Activated CD4-positive, alpha-beta T cell treated with anti-CD3 and anti-CD28 coated beads for 4 hours (primary cell): ENCODE results near the gene CACNA1H.

ENCODE experiments used
- DNase-seq, 2 donors: peaks; one replicate each; pipeline ENCODE4 v3.0.0-alpha.2; 2020

Gene CACNA1H

DNA sequence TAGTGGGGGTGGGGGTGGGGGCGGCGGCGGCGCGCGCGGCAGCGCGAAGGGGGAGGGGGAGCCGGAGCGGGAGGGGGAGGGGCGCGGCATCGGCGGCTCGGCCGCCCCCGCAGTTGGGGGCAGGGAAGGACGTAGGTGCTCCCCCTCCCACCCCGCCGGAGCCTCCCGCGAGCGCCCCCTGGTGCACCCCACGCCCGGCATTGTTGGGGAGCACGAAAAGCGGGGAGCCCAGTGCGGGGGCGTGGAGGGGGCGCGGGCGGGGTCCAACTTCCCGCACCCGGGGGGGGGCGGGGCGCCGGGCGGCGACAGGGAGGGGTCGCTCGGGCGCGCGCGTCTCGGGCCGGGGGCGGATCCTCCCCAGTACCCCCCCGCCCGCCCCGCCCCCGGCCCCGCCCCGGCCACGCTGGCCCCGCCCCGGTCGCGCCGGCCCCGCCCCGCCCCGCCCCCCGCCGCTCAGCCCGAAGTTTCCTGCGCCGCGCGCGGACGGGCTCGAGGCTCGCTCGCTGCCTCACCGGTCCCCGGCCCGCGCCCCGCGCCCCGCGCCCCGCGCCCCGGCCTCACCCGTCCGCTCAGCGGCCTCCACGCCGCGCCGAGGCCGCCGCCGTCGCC lies at the start of gene CACNA1H:
CACNA1H (plus strand) TSS at position 456 of the 609 bp plus-strand sequence. CDS start 632 bp downstream, outside the sequence.
- peak; percentile 73 to 80 for DNase-seq

DNA sequence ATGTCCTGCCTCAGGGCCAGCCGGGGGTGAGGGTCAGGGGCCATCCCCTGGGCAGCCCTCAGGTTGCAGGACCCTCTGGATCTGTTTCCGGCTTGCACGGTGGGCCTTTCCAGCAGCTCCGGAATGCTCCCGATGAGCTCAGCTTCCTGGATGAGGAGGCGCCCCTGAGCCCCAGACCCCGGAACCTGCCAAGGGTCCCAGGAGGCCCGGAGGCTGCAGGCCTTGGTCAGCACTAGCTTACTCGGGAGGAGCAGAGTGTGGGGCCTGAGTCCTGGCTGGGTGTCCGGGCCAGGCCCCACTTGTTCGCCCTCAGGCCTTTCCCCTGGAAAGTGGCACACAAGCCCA lies 49.3 kb upstream of the CACNA1H start:
- DNase-seq, result no peak

DNA sequence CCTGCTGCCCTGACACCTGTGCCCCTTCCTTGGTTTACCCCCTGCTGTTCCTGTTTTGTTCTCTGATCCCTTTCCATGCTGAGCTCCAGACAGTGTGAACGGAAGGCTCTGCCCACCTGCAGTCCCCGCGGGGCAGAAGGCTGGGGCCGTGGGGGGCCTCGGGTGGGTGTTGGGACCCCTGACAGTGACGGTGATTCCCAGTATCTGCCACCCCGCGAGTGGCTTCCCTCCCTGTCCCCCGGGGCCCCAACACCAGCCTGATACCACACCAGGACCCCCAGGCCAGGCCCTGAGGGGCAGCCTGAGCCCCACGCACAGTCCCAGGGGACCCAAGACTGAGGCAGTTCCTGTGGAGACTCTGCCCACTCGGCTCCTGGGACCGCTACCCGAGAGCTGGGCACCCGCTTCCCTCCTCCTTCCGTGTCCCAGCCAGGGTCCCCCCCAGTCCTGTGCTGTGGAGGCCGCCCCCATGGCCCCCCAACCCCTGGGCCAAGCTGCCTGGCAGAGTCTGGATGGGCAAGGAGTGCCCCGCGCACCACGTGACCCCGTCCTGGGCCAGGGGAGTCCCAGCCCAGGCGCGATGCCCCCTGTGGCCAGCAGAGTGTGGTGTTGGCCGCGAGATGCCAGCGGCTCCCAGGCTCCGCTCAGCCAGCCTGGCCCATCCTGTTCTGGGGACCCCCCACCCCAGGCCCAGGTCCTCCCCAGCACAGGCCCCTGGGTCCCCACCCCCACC lies 46.9 kb upstream of the CACNA1H start:
- peak; percentile 31 to 36 for DNase-seq

DNA sequence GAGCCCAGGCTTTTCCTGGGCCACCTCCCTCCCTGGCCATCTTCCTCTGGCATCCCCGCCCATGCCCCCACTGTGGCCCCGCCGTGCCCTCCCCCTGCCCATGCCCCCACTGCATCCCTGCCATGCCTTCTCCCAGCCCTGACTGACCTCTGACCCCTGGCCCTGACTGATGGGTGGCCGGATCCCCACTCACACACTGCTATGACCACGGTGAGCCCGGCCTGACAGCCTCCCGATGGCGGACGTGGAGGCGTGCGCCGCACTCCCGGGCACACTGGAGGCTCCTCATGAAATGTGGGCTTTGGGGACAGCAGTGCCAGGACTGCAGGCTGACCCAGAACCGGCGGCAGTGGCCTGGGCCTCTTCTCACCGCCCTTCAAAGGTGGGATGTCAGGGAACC lies 46.2 kb upstream of the CACNA1H start:
- DNase-seq, result no peak

DNA sequence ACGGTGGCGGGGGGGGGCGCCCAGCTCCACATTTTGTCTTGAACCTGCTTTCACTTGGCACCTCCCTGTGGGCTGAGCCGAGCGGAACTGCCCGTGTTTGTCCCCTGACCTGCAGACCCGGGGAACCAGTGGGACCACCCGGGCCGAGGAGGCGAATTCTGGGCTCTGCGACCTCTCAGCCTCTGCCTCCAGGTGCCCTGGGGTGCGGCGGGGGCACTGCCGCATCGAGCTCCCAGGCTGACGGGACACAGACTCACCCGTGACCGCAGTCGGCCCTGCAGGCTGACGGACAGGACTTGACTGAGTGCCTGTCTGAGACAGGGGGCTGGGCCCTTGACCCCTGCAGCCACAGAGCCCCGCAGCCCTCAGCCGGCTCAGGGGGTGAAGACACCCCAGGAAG lies 45.8 kb upstream of the CACNA1H start:
- DNase-seq, result no peak

DNA sequence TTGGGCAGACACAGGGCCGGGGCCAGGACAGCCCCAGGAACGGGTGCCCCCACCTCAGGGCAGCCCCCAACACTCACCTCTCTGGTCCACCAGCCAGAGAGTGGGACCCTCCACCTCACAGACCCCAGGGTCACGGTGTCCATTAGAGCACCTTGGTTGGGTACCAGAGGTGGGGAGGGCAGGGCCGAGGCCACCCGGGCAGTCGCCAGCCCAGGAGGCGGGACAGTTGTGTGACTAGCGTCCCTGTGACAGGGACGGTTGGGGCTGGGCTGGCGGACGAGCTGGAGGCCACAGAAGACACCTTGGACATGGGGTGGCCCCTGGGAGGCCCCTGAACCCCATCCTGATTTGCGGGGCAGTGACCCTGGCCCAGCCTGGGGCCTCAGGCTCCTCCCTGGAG lies 45.2 kb upstream of the CACNA1H start:
- DNase-seq, result no peak

DNA sequence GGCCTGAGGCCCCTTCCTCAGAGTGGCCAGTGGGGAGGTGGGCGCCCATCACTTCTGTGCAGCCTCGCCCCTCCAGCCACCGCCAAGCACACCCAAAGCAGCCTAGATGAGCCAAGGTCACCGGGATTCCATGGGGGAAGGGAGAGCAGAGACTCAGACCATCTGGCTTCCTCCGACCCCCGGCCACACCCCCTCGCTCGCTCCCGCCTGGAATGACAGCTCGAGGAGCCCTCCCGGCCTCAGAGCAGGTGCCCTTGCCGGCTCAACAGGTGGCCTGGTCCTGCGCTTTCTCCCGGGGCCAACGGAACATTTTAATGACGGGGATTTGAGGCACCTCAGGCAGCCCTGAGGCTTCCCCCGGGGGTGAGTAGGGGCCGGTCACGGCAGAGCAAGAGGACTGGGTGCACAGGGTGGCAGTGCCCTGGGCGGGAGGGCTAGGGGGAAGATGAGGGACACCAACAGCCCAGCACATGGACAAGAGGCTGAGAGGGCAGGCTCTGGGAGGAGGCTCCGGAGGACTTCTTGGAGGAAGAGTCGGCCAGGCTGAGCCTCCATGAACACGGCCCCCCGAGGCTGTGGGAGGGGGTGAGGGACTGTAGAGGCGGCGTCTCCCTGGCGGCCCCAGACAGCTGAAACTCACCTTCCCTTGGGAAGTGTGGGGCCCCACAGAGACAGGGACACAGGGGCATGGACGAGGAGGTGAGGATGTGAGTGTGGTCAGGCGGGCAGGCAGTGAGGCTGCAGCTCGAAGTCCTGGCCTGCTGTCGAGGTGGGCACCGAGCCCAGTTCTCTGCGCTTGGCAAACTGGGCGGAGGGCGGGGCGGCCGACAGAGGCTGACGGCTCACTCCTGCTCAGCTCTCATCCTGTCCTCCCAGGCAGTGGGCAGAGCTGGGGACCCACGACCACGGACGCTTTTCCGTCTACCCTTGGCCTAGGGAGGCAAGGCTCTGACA lies 44.3 kb upstream of the CACNA1H start:
- DNase-seq, result no peak

DNA sequence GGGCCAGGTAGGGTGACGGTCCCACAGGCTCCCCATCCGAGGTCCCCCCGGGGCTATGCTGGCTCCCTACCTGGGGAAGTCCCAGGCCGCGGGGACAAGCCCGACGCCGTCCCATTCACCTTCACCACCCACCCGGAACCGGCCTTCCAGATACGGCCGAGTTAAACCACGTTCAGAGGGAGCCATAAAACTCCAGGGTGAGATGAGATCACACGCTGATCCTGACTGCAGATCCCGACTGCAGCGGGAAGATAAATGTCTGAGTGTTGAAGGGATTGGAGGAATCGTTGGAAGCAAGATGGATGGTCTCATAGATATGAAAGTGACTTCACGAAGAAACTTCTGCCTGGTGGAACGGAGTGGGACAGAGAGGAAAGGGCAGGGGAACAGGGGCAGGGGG lies 43.3 kb upstream of the CACNA1H start:
- no peak for DNase-seq

DNA sequence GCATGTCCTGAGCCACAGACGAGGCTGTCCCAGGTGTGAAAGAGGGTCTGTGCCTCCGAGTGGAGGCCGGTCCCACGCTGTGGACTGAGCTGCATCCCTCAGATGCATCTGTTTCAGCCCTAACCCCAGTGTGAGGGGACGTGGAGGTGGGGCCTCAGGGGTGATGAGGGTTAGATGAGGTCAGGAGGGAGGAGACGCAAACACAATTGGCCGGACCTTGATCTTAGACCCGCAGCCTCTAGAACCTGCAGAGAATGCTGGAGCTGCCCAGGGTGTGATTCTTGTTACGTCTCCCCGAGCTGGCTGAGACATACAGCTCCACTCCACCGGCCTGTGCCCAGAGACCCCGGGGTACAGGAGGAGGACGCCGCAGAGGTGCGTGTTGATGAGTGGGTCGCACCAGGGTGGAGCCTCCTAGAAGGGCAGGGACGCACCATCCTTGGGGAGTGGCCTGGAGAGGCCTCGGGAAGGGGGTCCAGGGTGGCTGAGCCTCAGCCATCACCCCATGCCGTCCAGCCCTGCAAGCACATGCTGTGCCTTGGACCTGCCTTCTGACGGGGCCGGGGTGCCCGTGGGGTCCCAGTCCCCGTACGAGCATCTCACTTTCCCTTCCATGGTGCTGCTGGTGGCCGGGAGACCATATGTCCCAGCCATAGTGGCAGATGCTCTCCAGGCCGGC lies 40.3 kb upstream of the CACNA1H start:
- DNase-seq, result no peak

DNA sequence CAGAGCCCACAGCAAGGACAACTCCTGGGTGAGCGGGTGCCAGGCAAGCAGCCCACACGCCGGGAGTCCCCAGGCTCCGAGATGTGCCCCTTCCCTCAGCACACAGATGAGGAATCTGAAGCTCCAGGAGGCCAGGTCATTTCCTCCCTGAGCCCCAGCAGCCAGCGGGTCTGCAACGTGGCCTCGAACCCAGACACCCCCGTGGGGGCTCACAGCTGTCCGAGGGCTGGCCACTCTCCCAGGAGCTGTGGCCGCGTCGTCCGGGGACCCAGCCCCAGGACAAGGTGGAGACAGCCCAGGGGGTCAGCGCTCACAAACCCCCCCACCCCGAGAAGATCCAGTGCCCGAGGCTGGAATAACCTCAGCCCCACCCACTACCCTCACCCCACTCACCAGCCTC lies 39.4 kb upstream of the CACNA1H start:
- no peak for DNase-seq

DNA sequence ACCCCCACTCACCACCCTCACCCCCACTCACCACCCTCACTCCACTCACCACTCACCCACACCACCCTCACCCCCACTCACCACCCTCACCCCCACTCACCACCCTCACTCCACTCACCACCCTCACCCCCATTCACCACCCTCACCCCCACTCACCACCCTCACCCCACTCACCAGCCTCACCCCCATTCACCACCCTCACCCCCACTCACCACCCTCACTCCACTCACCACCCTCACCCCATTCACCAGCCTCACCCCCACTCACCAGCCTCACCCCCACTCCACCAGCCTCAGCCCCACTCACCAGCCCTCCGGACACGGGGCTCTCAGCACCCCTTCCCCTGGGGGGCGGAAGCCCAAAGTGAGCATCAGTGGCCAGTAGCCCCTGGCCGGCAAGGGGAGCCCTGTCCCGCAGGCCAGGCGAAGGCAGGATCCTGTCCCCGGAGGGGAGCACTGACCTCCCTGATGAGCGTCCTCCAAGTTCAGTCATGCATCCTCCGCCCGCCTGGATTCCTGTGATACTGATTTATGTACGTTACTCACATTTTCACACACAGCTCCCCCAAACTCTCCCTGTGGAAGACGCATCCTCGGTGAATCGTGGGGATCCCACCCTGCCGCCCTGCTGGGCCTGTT lies 38.9 kb upstream of the CACNA1H start:
- no peak for DNase-seq

DNA sequence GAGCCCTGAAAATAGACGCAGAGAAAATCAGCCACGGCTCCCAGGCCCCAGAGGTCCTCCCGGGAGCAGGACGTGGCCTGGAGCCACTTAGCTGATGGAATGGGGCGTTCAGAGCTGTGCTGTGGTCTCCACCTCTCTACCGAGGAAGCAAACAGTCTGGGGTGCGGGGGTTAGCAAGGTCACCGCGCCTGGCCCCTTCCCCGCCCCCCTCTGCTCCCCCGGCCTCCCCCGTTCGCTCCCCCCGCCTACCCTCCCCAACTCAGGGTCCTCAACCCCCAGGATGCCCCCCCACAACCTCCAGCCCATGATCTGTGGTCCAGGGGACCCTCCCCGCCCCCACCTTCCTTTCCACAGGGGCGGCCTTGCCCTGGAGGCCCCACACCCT lies 36.2 kb upstream of the CACNA1H start:
- no peak for DNase-seq

DNA sequence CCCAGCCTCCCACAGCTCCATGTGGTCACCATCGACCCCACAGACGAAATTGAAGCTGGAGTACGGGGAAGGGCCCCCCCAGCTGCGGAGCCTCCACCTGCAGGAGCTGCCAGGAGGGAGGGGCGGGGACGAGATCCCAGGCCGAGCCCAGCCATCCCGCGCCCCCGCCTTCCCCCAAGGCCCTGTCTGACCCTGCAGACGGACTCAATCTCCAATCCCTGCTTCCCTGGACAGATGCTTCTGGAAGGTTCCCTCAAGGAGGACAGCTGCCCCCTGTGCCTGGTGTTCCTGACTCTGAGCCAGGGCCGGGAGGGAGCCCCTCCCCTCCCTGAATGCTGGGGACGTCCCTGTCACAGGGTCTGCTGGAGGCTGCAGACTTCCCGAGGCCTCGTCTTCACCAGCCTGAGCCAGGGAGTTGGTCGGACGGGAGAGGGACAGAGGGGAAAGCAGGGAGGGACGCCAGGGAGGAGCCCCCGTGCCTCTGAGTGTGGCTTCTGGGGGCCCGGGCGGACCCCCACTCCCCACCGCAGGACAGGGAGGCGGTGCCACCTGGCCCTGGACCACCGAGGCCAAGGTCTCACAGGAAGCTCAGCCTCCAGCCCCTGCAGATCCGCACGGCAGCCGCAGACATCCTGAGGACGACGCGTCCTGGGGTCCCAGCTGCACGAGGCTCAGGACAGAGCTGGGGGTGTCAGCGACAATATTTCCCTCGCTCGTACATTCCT lies 35.6 kb upstream of the CACNA1H start:
- DNase-seq, result no peak

DNA sequence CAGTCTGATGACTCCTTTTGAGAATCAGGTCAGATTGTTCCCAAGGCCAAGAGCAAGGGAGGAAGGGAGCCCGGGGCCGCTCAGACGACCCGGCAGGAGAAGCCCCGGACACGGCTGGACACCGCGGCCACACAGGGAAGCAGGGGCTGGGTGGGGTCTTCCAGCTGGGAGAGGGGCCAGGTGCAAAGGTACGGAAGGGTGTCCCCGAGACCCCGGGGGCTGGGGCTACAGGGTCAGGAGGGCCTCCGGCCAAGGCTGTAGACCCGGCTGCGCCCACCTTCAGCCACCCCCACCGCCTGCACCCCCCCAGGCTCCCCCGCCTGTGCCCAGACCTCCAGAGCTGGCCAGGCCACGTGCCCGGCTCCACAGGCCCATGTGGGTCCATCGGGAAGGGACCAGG lies 35.0 kb upstream of the CACNA1H start:
- DNase-seq, result no peak

DNA sequence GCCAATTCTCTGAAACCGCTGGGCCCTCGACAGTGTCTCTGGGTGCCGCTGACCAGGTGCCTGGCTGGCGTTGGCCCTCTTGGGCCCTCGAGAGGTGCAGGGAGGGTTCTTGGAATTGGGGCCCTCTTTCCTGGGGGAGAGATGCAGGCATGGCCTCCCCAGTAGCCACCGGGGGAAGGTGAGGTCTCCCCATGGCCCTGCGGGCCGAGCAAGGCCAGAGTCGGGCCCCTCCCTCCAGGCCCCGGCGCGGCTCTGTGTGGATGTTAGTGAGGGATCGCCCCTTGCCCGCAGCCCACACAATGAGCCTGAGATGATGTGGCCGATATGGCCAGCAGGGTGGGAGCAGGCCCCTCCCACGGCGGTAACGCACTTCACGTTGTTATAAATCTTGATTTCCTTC lies 33.8 kb upstream of the CACNA1H start:
- no peak for DNase-seq

DNA sequence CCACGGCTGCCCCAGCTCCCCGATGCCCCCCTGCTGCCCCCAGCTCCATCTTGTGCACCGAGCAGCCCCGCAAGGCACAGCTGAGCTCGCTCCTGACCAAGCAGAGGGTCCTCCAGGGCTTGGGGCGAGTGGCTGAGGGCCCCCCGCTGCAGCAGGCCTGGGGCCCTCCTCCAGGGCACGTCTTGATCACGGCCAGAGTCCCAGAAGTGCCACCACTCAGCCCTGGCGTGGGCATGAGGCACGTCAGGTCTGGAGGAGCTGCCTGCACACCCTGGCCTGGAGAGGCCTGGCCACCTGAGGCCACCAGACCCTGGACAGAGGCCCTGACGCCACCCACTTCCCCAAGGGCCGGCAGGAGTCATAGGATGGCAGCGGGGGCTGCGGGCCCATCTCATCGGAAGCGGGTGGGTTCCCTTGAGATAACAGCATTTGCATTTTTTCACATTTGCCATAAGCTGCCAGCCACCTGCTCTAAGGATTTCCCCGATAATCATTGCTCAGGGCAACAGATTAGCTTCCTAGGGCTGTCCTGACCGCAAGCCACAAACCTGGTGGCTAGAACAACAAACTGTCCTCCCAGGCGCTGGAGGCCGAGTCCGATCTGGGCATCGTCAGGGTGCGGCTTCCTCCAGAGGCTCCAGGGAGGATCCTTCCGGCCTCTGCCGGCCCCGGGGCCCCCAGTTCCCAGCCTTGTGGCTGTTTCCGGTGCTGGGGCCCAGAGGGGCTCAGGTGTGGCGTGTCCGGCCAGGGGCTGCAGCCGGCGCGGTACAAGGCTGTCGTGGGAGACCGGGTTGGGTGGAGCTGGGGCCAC lies 32.9 kb upstream of the CACNA1H start:
- DNase-seq, result no peak

DNA sequence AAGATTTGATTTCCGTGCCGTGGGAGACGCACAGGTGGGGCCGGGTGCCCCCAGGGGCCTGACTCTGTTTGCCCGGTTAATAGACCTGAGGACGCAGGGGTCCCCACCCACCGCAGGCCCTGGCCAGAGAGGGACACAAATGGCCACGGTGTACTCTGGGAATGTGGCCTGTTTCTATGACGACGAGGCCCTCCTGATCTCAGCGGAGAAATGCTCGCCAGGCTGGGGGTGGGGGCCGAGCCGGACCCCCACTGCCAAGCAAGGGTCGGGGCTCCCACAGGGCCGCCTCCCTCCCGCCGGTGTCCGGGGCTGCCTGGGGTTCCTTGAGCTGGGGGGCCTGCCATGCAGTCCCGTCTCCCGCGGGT lies 32.3 kb upstream of the CACNA1H start:
- DNase-seq, result no peak

DNA sequence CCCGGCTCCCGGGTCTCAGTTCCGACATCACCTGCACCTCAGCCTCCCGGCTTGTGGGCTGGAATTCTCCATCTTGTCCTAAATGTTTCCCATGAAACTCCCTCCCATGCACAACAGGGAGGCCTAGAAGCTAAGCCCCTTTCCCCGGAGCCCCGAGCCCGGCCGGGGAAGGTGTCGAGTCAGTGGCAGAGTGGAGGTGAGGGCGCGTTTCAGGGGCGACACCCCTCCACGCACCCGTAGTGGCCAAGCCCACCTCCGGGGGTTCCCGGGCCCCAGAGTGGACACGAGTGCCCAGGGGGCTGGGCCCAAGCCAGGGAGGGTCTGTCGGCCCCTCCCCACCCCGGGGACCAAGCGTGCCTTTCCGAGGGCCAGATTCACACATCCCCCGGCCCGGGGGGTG lies 31.9 kb upstream of the CACNA1H start:
- no peak for DNase-seq

DNA sequence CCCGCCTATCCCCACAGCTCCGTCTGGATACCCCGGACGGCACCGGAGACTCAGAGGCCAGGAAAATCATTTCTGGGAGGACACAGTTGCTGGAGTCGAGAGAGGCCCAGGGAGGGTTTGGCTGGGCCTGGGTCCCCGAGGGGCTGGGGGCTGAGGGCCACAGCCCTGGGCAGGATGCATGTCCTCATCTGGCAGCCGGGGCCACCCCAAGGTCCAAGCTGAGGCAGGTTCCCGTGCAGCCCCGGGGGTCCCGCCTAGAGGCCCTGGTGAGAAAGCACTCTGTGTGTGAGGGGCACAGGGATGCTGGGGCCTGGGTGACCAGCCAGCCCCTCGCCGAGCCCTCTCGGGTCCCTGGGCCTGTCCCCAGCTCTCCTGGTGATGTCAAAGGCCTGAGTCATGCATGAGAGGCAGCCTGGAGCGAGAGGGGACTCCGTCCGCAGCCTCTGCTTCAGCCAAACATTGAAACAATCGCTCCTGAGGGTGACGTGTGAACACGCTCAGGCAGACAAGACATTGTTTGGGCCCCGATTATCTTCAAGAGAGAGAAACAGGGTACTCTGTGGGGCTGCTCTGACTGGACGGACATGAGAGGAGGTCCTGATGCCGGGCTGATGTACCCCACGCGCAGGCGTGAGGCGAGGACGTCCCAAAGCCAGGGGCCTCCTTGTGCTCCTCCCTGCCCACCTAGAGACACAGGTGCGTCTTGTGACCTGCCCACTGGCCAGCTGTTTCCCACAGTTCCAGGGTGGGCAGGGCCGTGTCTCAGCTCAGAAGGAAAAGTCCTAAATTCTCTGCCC lies 31.1 kb upstream of the CACNA1H start:
- no peak for DNase-seq

DNA sequence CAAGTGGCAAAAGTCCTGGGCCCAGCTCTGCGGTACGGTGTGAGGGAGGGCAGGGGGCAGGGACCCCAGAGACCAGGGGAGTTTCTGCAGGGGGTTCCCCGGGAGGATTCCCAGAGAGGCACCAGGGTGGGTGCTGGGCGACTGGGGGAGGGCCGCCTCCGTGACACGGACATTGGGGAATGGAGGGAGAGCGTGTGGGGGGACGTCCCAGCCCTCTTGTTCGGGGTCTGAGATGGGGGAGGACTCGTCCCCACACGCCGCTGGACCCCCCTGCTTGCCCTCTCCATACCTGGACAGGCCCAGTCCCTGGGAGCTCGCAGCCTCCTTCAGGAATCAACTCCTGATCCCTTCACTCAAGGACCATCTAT lies 30.5 kb upstream of the CACNA1H start:
- no peak for DNase-seq
